Measurements from ENCODE around the gene SLC26A4.

The SLC26A4 gene

GRCh38 chr7:107660381-107661080, at the start of gene SLC26A4:
TSS of gene SLC26A4 (plus strand) at chr7:107660828. CDS start at chr7:107661642, 814 bp downstream.
- Histone ChIP-seq H3K27me3 (ENCODE audit: low read depth) (peaks cover 20% of the 10 kb centered on the region), H3K4me1 (peaks cover 16% of the 10 kb centered on the region), H3K4me3 (peak within 1 kb of the TSS; percentile 41), H3K9me3 (no peaks in the 10 kb centered on the region), H3K36me3 (replicated peaks) (no peaks in the 10 kb centered on the region)
- in situ Hi-C loops (cut with MboI; ENCODE audit: low sequenced_read_pairs) = no loop called here
- DNase-seq (ENCODE audit: low spot score in 2 of 2) = no peak

GRCh38 chr7:107613439-107613838, 47.2 kb upstream of the SLC26A4 start:
- no peaks in the 10 kb centered on the region for H3K4me1 ChIP-seq
- no peak overlapping the region for H3K4me3 ChIP-seq
- no peak for DNase-seq (ENCODE audit: low spot score in 2 of 2)
- H3K36me3 ChIP-seq (replicated peaks) = no peaks in the 10 kb centered on the region; the same call in 1 of the 2 replicates
- in situ Hi-C loops (cut with MboI; ENCODE audit: low sequenced_read_pairs) = no loop called here
- no peaks in the 10 kb centered on the region for H3K9me3 ChIP-seq
- no peaks in the 10 kb centered on the region for H3K27me3 ChIP-seq (ENCODE audit: low read depth)

GRCh38 chr7:107613948-107614347, 46.7 kb upstream of the SLC26A4 start:
- Histone ChIP-seq H3K9me3 (no peaks in the 10 kb centered on the region), H3K4me1 (no peaks in the 10 kb centered on the region), H3K4me3 (no peak overlapping the region), H3K27me3 (ENCODE audit: low read depth) (no peaks in the 10 kb centered on the region), H3K36me3 (replicated peaks) (no peaks in the 10 kb centered on the region; the same call in 1 of the 2 replicates)
- in situ Hi-C loops (cut with MboI; ENCODE audit: low sequenced_read_pairs) = no loop called here
- no peak for DNase-seq (ENCODE audit: low spot score in 2 of 2)

- Histone ChIP-seq H3K9me3 (no peaks in the 10 kb centered on the region), H3K27me3 (ENCODE audit: low read depth) (no peaks in the 10 kb centered on the region), H3K4me3 (no peak overlapping the region), H3K36me3 (replicated peaks) (no peaks in the 10 kb centered on the region; the same call in 1 of the 2 replicates), H3K4me1 (no peaks in the 10 kb centered on the region)
- in situ Hi-C loops (cut with MboI; ENCODE audit: low sequenced_read_pairs) = no loop called here
- no peak for DNase-seq (ENCODE audit: low spot score in 2 of 2)
Observed at GRCh38 chr7:107614425-107614824, 46.2 kb upstream of the SLC26A4 start.

DNA sequence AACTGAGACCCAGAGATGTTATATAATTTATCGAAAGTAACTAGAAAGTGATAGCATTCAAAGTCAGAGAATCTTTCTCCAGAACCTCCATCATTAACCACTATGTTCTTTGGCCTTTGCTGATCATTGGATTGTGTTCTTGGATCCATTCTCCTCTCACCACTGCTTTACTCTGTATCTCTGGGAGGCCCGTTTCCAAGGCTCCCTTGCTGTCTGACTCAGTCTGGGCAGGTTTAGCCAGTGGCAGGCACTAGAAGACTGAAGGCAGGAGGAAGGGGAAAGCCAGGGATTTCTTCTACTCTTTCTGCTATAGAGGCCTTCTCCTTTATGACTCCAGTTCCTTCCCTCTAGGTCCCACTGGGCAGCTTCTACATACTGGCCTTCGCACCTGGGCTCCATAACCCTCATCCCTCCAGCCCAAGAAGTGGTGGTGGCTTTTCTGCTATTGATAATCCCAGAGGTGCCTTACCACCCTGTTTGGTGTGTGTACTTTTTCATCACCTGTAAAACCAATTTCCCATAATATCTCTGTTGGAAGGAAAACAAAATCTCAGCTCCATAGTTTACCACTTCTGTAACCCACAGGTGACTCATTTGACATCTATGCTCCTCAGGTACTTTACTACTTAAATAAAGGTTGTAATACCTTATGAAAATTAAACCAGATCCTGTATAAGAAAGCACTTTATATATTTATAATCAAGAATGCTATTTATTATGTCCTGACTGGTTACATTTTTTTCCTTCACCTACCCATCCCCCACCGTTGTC, 44.5 kb upstream of the SLC26A4 start:
- in situ Hi-C loops (cut with MboI; ENCODE audit: low sequenced_read_pairs) = no loop called here
- Histone ChIP-seq H3K4me3 (no peak overlapping the region), H3K36me3 (replicated peaks) (no peaks in the 10 kb centered on the region; the same call in 1 of the 2 replicates), H3K4me1 (no peaks in the 10 kb centered on the region), H3K9me3 (no peaks in the 10 kb centered on the region), H3K27me3 (ENCODE audit: low read depth) (no peaks in the 10 kb centered on the region)
- no peak for DNase-seq (ENCODE audit: low spot score in 2 of 2)

GRCh38 chr7:107622429-107622828, 38.2 kb upstream of the SLC26A4 start:
- Histone ChIP-seq H3K27me3 (ENCODE audit: low read depth) (no peaks in the 10 kb centered on the region), H3K4me1 (no peaks in the 10 kb centered on the region), H3K36me3 (replicated peaks) (no peaks in the 10 kb centered on the region), H3K4me3 (no peak overlapping the region), H3K9me3 (no peaks in the 10 kb centered on the region)
- DNase-seq (ENCODE audit: low spot score in 2 of 2) = no peak
- in situ Hi-C loops (cut with MboI; ENCODE audit: low sequenced_read_pairs) = no loop called here

GRCh38 chr7:107622894-107623293, 37.7 kb upstream of the SLC26A4 start:
- in situ Hi-C loops (cut with MboI; ENCODE audit: low sequenced_read_pairs) = no loop called here
- no peaks in the 10 kb centered on the region for H3K36me3 ChIP-seq (replicated peaks)
- no peak overlapping the region for H3K4me3 ChIP-seq
- no peaks in the 10 kb centered on the region for H3K9me3 ChIP-seq
- H3K27me3 ChIP-seq (ENCODE audit: low read depth) = no peaks in the 10 kb centered on the region
- no peaks in the 10 kb centered on the region for H3K4me1 ChIP-seq
- no peak for DNase-seq (ENCODE audit: low spot score in 2 of 2)

GRCh38 chr7:107627002-107627401, 33.6 kb upstream of the SLC26A4 start:
- Histone ChIP-seq H3K36me3 (replicated peaks) (no peaks in the 10 kb centered on the region), H3K4me1 (no peaks in the 10 kb centered on the region), H3K4me3 (no peak overlapping the region), H3K27me3 (ENCODE audit: low read depth) (no peaks in the 10 kb centered on the region), H3K9me3 (no peaks in the 10 kb centered on the region)
- in situ Hi-C loops (cut with MboI; ENCODE audit: low sequenced_read_pairs) = no loop called here
- no peak for DNase-seq (ENCODE audit: low spot score in 2 of 2)

DNA sequence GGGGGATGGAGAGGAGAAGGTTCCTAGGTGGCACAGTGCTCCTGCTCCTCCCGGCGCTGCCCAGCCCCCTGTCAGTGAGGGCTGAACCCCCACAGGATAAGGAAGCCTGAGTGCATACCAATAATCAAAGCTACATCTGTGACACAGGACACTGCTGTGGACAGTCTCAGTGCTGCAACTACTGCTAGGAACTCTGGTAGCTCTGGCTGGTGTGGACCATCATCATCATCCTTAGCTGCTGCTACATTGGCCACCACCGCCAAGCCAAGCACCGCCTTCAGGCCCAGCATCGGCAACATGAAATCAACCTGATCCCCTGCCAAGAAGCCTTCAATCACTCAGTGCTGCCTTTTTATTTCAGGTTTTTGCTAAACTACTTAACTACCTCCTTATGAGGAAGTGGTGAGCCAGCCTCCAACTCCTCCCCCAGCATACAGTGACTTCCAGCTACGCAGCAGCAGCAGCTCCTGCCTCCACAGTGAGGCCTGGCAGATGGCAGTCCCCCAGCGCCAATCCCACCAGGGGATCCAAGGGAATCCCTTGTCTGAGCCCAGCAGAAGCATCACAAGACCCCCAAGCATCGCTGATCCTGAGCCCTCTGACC, 32.1 kb upstream of the SLC26A4 start:
- no peak for DNase-seq (ENCODE audit: low spot score in 2 of 2)
- in situ Hi-C loops (cut with MboI; ENCODE audit: low sequenced_read_pairs) = no loop called here
- no peaks in the 10 kb centered on the region for H3K27me3 ChIP-seq (ENCODE audit: low read depth)
- H3K4me3 ChIP-seq = no peak overlapping the region
- H3K9me3 ChIP-seq = no peaks in the 10 kb centered on the region
- H3K36me3 ChIP-seq (replicated peaks) = no peaks in the 10 kb centered on the region
- peaks cover 8% of the 10 kb centered on the region for H3K4me1 ChIP-seq

GRCh38 chr7:107630342-107630741, 30.3 kb upstream of the SLC26A4 start:
- Histone ChIP-seq H3K4me3 (no peak overlapping the region), H3K27me3 (ENCODE audit: low read depth) (no peaks in the 10 kb centered on the region), H3K36me3 (replicated peaks) (no peaks in the 10 kb centered on the region), H3K4me1 (peaks cover 8% of the 10 kb centered on the region), H3K9me3 (no peaks in the 10 kb centered on the region)
- in situ Hi-C loops (cut with MboI; ENCODE audit: low sequenced_read_pairs) = no loop called here
- no peak for DNase-seq (ENCODE audit: low spot score in 2 of 2)

GRCh38 chr7:107631588-107632491, 28.8 kb upstream of the SLC26A4 start:
- Histone ChIP-seq H3K4me1 (peaks cover 8% of the 10 kb centered on the region), H3K9me3 (no peaks in the 10 kb centered on the region), H3K4me3 (no peak overlapping the region), H3K27me3 (ENCODE audit: low read depth) (no peaks in the 10 kb centered on the region), H3K36me3 (replicated peaks) (no peaks in the 10 kb centered on the region)
- in situ Hi-C loops (cut with MboI; ENCODE audit: low sequenced_read_pairs) = no loop called here
- no peak for DNase-seq (ENCODE audit: low spot score in 2 of 2)

DNA sequence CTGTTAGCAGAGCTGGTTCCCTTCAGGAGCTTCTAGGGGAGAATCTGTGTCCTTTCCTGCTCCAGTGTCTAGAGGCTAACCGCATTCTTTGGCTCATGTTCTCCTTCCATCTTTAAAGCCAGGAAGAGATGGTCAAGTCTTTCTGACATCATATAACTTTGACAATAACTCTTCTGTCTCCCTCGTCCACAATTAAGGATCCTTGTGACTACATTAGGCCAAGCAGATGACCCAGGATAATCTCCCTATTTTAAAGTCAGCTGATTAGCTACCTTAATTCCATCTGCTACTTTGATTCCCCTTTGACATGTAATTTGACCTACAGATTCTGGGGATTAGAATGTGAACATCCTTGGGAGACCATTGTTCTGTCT, 28.1 kb upstream of the SLC26A4 start:
- Histone ChIP-seq H3K27me3 (ENCODE audit: low read depth) (no peaks in the 10 kb centered on the region), H3K9me3 (no peaks in the 10 kb centered on the region), H3K4me1 (peaks cover 8% of the 10 kb centered on the region), H3K4me3 (no peak overlapping the region), H3K36me3 (replicated peaks) (no peaks in the 10 kb centered on the region)
- DNase-seq (ENCODE audit: low spot score in 2 of 2) = peak in 1 of 2 experiments; percentile 35
- in situ Hi-C loops (cut with MboI; ENCODE audit: low sequenced_read_pairs) = no loop called here

DNA sequence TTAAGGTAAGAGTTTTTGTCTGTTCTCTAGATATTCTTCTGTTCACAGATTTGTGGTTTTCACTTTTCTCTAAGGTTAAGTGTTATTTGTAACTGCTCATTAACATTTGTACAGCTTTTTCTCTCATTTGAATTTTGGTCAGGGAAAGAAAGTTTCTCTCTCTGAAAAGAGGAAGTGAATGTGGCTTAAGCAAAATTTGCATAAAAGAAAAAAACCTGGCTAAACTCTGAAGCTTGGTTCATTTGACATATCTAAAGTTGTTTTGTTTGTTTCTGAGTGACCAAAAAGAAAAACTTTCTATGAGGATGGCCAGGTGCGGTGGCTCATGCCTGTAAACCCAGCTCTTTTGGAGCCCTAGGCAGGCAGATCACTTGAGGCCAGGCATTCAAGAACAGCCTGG, 22.0 kb upstream of the SLC26A4 start:
- no peaks in the 10 kb centered on the region for H3K36me3 ChIP-seq (replicated peaks)
- H3K4me3 ChIP-seq = no peak overlapping the region
- no peak for DNase-seq (ENCODE audit: low spot score in 2 of 2)
- peaks cover 17% of the 10 kb centered on the region for H3K27me3 ChIP-seq (ENCODE audit: low read depth)
- H3K4me1 ChIP-seq = peaks cover 6% of the 10 kb centered on the region
- H3K9me3 ChIP-seq = no peaks in the 10 kb centered on the region
- in situ Hi-C loops (cut with MboI; ENCODE audit: low sequenced_read_pairs) = no loop called here

Measured in HAP-1 (cell line).